Measurements from ENCODE around the gene ITGA3. TPM values are rescaled to one million over a fixed set of nuclear protein-coding genes. Genes with fewer than 3 reads are reported as not detected.

Gene ITGA3
- total RNA-seq, 2 experiments from 2014 or later: 10.3 to 11.3 TPM

- H3K4me3 Mint-ChIP-seq: no peak overlapping the region
- no peaks in the 10 kb centered on the region for H3K4me1 Mint-ChIP-seq
- no peaks in the 10 kb centered on the region for H3K27me3 Mint-ChIP-seq
- H3K9me3 Mint-ChIP-seq (ENCODE audit: low read depth): no peaks in the 10 kb centered on the region
- no peak for DNase-seq
- H3K27ac Mint-ChIP-seq: no peak overlapping the region
- no peak for ATAC-seq
- no peaks in the 10 kb centered on the region for H3K36me3 Mint-ChIP-seq
- CTCF ChIA-PET: interaction anchor here (0.8 to 3.9 kb wide), 4 partner anchors 11 to 299 kb away, joined by 3 to 13 read pairs (median 7); partner anchors contain the start of gene PDK2
Observed at GRCh38 chr17:50106393-50107131, 50.7 kb downstream of the ITGA3 start.

- H3K27ac Mint-ChIP-seq: no peak overlapping the region
- no peaks in the 10 kb centered on the region for H3K27me3 Mint-ChIP-seq
- CTCF ChIA-PET: interaction anchor here (1.0 to 3.9 kb wide), 4 partner anchors 10 to 53 kb away, joined by 3 to 13 read pairs (median 7); partner anchors contain the start of gene PDK2
- no peaks in the 10 kb centered on the region for H3K9me3 Mint-ChIP-seq (ENCODE audit: low read depth)
- no peak for ATAC-seq
- H3K4me1 Mint-ChIP-seq: no peaks in the 10 kb centered on the region
- no peaks in the 10 kb centered on the region for H3K36me3 Mint-ChIP-seq
- no peak overlapping the region for H3K4me3 Mint-ChIP-seq
- DNase-seq: no peak
Observed at GRCh38 chr17:50107790-50108414, 52.0 kb downstream of the ITGA3 start.

- DNase-seq (no peak), ATAC-seq (no peak)
- Mint-ChIP-seq H3K4me3 (no peak overlapping the region), H3K9me3 (ENCODE audit: low read depth) (no peaks in the 10 kb centered on the region), H3K27me3 (no peaks in the 10 kb centered on the region), H3K27ac (no peak overlapping the region), H3K4me1 (no peaks in the 10 kb centered on the region), H3K36me3 (no peaks in the 10 kb centered on the region)
- CTCF ChIA-PET: interaction anchor here (0.7 to 3.9 kb wide), 5 partner anchors 9 to 77 kb away, joined by 3 to 13 read pairs (median 3); partner anchors contain the start of gene PDK2
Observed at GRCh38 chr17:50108556-50108955, 52.6 kb downstream of the ITGA3 start.

- CTCF ChIA-PET: interaction anchor here (0.5 to 3.9 kb wide), 4 partner anchors 15 to 280 kb away, joined by 3 to 13 read pairs (median 3); partner anchors contain the start of gene PDK2
- DNase-seq: no peak
- H3K4me1 Mint-ChIP-seq: no peaks in the 10 kb centered on the region
- no peak overlapping the region for H3K4me3 Mint-ChIP-seq
- no peak overlapping the region for H3K27ac Mint-ChIP-seq
- no peaks in the 10 kb centered on the region for H3K36me3 Mint-ChIP-seq
- ATAC-seq: no peak
- H3K27me3 Mint-ChIP-seq: no peaks in the 10 kb centered on the region
- no peaks in the 10 kb centered on the region for H3K9me3 Mint-ChIP-seq (ENCODE audit: low read depth)
Observed at GRCh38 chr17:50109207-50109606, 53.3 kb downstream of the ITGA3 start.

GRCh38 chr17:50109785-50110184, 53.9 kb downstream of the ITGA3 start:
- Mint-ChIP-seq H3K4me3 (no peak overlapping the region), H3K9me3 (ENCODE audit: low read depth) (no peaks in the 10 kb centered on the region), H3K27ac (no peak overlapping the region)

GRCh38 chr17:50110591-50111349, 54.9 kb downstream of the ITGA3 start:
- H3K36me3 Mint-ChIP-seq: no peaks in the 10 kb centered on the region

More at GRCh38 chr17:50109785-50110184, 53.9 kb downstream of the ITGA3 start:
- CTCF ChIA-PET: interaction anchor here (0.5 to 3.9 kb wide), 3 partner anchors 15 to 280 kb away, joined by 3 to 13 read pairs (median 3); partner anchors contain the start of gene PDK2
- ATAC-seq (no peak), DNase-seq (no peak)
- Mint-ChIP-seq H3K4me1 (no peaks in the 10 kb centered on the region), H3K36me3 (no peaks in the 10 kb centered on the region), H3K27me3 (peaks cover under 1% of the 10 kb centered on the region)

GRCh38 chr17:50111673-50112655, 56.1 kb downstream of the ITGA3 start:
- CTCF ChIA-PET: interaction anchor here (0.7 to 4.3 kb wide), 9 partner anchors 14 to 185 kb away, joined by 3 to 25 read pairs (median 6); partner anchors contain the start of genes ITGA3 and PDK2
- no peak overlapping the region for H3K4me3 Mint-ChIP-seq
- peaks cover 19% of the 10 kb centered on the region for H3K27me3 Mint-ChIP-seq
- no peaks in the 10 kb centered on the region for H3K36me3 Mint-ChIP-seq
- ATAC-seq (no peak), DNase-seq (no peak)
- H3K4me1 Mint-ChIP-seq: peaks cover 4% of the 10 kb centered on the region
- no peaks in the 10 kb centered on the region for H3K9me3 Mint-ChIP-seq (ENCODE audit: low read depth)
- no peak overlapping the region for H3K27ac Mint-ChIP-seq

More at GRCh38 chr17:50110591-50111349, 54.9 kb downstream of the ITGA3 start:
- H3K27me3 Mint-ChIP-seq: peaks cover 8% of the 10 kb centered on the region
- CTCF ChIA-PET: interaction anchor here (1.1 to 3.9 kb wide), 6 partner anchors 16 to 186 kb away, joined by 3 to 13 read pairs (median 8); partner anchors contain the start of genes ITGA3 and PDK2
- no peaks in the 10 kb centered on the region for H3K9me3 Mint-ChIP-seq (ENCODE audit: low read depth)
- no peak for DNase-seq
- no peak overlapping the region for H3K27ac Mint-ChIP-seq
- no peak for ATAC-seq
- H3K4me3 Mint-ChIP-seq: no peak overlapping the region
- H3K4me1 Mint-ChIP-seq: no peaks in the 10 kb centered on the region

GRCh38 chr17:50112694-50113093, 56.8 kb downstream of the ITGA3 start:
- CTCF ChIA-PET: interaction anchor here (0.6 to 4.3 kb wide), 5 partner anchors 14 to 932 kb away, joined by 3 to 25 read pairs (median 13); partner anchors contain the start of gene PDK2
- ATAC-seq (no peak), DNase-seq (no peak)
- H3K27ac Mint-ChIP-seq: no peak overlapping the region
- no peak overlapping the region for H3K4me3 Mint-ChIP-seq
- H3K27me3 Mint-ChIP-seq: peaks cover 23% of the 10 kb centered on the region
- H3K4me1 Mint-ChIP-seq: peaks cover 7% of the 10 kb centered on the region
- H3K36me3 Mint-ChIP-seq: no peaks in the 10 kb centered on the region
- H3K9me3 Mint-ChIP-seq (ENCODE audit: low read depth): no peaks in the 10 kb centered on the region

GRCh38 chr17:50113624-50114320, 57.9 kb downstream of the ITGA3 start:
- no peak overlapping the region for H3K4me3 Mint-ChIP-seq
- H3K4me1 Mint-ChIP-seq: peaks cover 7% of the 10 kb centered on the region
- H3K27me3 Mint-ChIP-seq: peaks cover 33% of the 10 kb centered on the region
- no peaks in the 10 kb centered on the region for H3K36me3 Mint-ChIP-seq
- DNase-seq: no peak
- H3K27ac Mint-ChIP-seq: no peak overlapping the region
- no peaks in the 10 kb centered on the region for H3K9me3 Mint-ChIP-seq (ENCODE audit: low read depth)
- CTCF ChIA-PET: interaction anchor here (0.6 to 4.3 kb wide), 15 partner anchors 9 to 933 kb away, joined by 3 to 25 read pairs (median 6); partner anchors contain the start of genes PDK2 and SAMD14
- no peak for ATAC-seq

GRCh38 chr17:50114401-50114800, 58.5 kb downstream of the ITGA3 start:
- CTCF ChIA-PET: interaction anchor here (0.6 to 4.3 kb wide), 23 partner anchors 9 to 610 kb away, joined by 3 to 25 read pairs (median 4); partner anchors contain the start of genes PDK2, SAMD14 and SGCA
- Mint-ChIP-seq H3K4me3 (no peak overlapping the region), H3K4me1 (peaks cover 7% of the 10 kb centered on the region), H3K27ac (no peak overlapping the region), H3K9me3 (ENCODE audit: low read depth) (no peaks in the 10 kb centered on the region), H3K27me3 (peaks cover 38% of the 10 kb centered on the region), H3K36me3 (no peaks in the 10 kb centered on the region)
- ATAC-seq: no peak
- DNase-seq: no peak

GRCh38 chr17:50114849-50115357, 59.0 kb downstream of the ITGA3 start:
- Mint-ChIP-seq H3K27ac (no peak overlapping the region), H3K36me3 (no peaks in the 10 kb centered on the region), H3K27me3 (peaks cover 43% of the 10 kb centered on the region), H3K9me3 (ENCODE audit: low read depth) (no peaks in the 10 kb centered on the region), H3K4me3 (no peak overlapping the region), H3K4me1 (peaks cover 7% of the 10 kb centered on the region)
- DNase-seq (peak; percentile 68), ATAC-seq (peak; percentile 50)
- CTCF ChIA-PET: interaction anchor here (0.6 to 4.3 kb wide), 24 partner anchors 8 to 610 kb away, joined by 3 to 25 read pairs (median 4); partner anchors contain the start of genes PDK2, SAMD14 and SGCA
